ENCODE measurements around the gene RAB11A.

Gene RAB11A

DNA sequence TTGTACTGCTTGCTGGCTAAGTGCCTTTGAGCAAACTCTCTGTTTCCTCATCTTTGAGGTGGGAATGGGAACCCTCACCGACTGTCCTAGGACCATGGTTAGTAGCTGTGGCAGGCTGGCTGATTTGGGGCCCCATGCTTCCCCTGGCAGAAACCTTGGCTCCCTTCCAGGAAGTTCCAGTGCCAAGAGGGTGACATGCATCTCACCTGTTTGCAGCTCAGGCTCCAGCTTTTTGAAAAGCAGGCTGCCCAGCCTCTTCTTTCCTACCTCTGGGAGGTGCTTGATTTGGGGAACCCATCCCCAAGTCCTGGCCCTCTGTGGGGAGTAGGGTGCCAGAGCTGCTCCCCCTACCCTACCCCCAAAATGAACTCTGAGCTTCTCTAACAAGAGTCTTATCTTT is 50.8 kb downstream of the RAB11A start:
- no peak for TF ChIP-seq CREB1 (IDR thresholded peaks at IDR 0.05; ENCODE audit: low read depth)
- no peak for TF ChIP-seq CEBPB (IDR thresholded peaks at IDR 0.05)
- TF ChIP-seq EGR1 (IDR thresholded peaks at IDR 0.05) = no peak
- no peak for TF ChIP-seq NFIC (IDR thresholded peaks at IDR 0.05)
- TF ChIP-seq RAD21 (IDR thresholded peaks at IDR 0.05; ENCODE audit: low read depth) = no peak
- TF ChIP-seq TEAD4 (IDR thresholded peaks at IDR 0.05) = no peak
- TF ChIP-seq TCF12 (IDR thresholded peaks at IDR 0.05; ENCODE audit: low read depth) = no peak
- TF ChIP-seq, protein P1, sequence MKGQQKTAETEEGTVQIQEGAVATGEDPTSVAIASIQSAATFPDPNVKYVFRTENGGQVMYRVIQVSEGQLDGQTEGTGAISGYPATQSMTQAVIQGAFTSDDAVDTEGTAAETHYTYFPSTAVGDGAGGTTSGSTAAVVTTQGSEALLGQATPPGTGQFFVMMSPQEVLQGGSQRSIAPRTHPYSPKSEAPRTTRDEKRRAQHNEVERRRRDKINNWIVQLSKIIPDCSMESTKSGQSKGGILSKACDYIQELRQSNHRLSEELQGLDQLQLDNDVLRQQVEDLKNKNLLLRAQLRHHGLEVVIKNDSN (IDR thresholded peaks at IDR 0.05) = no peak
- TF ChIP-seq TAF1 (IDR thresholded peaks at IDR 0.05; ENCODE audit: low read depth) = no peak
- no peak for TF ChIP-seq FOXM1 (IDR thresholded peaks at IDR 0.05; ENCODE audit: borderline replicate concordance, low read depth)
- TF ChIP-seq, protein P2, sequence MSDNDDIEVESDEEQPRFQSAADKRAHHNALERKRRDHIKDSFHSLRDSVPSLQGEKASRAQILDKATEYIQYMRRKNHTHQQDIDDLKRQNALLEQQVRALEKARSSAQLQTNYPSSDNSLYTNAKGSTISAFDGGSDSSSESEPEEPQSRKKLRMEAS (IDR thresholded peaks at IDR 0.05) = no peak
- TF ChIP-seq YY1 (IDR thresholded peaks at IDR 0.05; ENCODE audit: low read depth) = no peak
- TF ChIP-seq EP300 (IDR thresholded peaks at IDR 0.05; ENCODE audit: borderline replicate concordance) = no peak
- TF ChIP-seq ZBTB7A (IDR thresholded peaks at IDR 0.05; ENCODE audit: low read depth) = no peak
- TF ChIP-seq, protein P3, sequence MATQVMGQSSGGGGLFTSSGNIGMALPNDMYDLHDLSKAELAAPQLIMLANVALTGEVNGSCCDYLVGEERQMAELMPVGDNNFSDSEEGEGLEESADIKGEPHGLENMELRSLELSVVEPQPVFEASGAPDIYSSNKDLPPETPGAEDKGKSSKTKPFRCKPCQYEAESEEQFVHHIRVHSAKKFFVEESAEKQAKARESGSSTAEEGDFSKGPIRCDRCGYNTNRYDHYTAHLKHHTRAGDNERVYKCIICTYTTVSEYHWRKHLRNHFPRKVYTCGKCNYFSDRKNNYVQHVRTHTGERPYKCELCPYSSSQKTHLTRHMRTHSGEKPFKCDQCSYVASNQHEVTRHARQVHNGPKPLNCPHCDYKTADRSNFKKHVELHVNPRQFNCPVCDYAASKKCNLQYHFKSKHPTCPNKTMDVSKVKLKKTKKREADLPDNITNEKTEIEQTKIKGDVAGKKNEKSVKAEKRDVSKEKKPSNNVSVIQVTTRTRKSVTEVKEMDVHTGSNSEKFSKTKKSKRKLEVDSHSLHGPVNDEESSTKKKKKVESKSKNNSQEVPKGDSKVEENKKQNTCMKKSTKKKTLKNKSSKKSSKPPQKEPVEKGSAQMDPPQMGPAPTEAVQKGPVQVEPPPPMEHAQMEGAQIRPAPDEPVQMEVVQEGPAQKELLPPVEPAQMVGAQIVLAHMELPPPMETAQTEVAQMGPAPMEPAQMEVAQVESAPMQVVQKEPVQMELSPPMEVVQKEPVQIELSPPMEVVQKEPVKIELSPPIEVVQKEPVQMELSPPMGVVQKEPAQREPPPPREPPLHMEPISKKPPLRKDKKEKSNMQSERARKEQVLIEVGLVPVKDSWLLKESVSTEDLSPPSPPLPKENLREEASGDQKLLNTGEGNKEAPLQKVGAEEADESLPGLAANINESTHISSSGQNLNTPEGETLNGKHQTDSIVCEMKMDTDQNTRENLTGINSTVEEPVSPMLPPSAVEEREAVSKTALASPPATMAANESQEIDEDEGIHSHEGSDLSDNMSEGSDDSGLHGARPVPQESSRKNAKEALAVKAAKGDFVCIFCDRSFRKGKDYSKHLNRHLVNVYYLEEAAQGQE (IDR thresholded peaks at IDR 0.05; ENCODE audit: low read depth) = no peak

DNA sequence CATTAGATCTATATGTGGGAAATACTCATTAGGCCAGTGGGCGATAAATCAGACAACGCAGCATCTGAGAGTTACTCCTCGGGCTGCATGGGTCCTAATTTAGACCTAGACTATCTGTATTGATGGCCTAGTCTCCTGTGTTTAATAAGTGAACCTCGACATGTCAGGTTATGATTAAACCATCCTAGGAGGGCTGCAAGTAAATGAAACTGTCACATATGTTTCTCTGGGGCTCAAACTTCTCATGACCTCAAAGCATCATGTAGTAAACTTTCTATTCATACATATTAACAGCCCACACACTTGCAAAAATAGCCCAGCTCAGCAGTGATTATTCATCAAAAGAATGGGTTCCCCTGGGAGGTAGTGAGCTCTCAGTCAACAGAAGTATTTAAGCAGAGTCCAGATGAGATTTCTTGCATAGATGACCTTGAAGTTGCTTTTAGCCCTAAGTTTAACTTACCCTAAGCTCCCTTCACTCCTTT is 51.6 kb downstream of the RAB11A start:
- no peak for TF ChIP-seq NFIC (IDR thresholded peaks at IDR 0.05)
- TF ChIP-seq CEBPB (IDR thresholded peaks at IDR 0.05) = no peak
- no peak for TF ChIP-seq EGR1 (IDR thresholded peaks at IDR 0.05)
- TF ChIP-seq, protein P2 (IDR thresholded peaks at IDR 0.05) = no peak
- TF ChIP-seq, protein P3 (IDR thresholded peaks at IDR 0.05; ENCODE audit: low read depth) = no peak
- no peak for TF ChIP-seq EP300 (IDR thresholded peaks at IDR 0.05; ENCODE audit: borderline replicate concordance)
- no peak for TF ChIP-seq YY1 (IDR thresholded peaks at IDR 0.05; ENCODE audit: low read depth)
- TF ChIP-seq TEAD4 (IDR thresholded peaks at IDR 0.05) = no peak
- TF ChIP-seq, protein P1 (IDR thresholded peaks at IDR 0.05) = no peak
- no peak for TF ChIP-seq TCF12 (IDR thresholded peaks at IDR 0.05; ENCODE audit: low read depth)
- no peak for TF ChIP-seq ZBTB7A (IDR thresholded peaks at IDR 0.05; ENCODE audit: low read depth)
- TF ChIP-seq CREB1 (IDR thresholded peaks at IDR 0.05; ENCODE audit: low read depth) = no peak

DNA sequence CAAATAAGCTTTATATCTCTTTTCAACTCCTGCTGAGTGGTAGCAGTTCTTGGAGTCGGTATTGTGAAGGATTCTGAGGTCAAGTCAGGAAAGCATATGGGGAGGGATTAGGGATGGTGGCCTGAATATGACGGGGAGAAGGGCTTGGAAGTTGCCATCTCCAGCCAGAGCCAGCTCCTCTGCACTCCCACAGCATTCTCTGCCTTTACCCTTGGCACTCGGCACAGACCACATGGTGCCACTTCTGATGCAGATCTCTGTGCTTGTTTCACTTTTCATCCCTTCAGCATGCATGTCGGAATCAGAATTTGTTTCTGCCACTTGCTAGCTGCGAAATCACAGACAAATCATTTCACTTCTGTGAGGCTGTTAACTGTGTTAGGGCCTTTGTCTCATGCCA is 52.5 kb downstream of the RAB11A start:
- no peak for TF ChIP-seq EGR1 (IDR thresholded peaks at IDR 0.05)
- TF ChIP-seq, protein P2 (IDR thresholded peaks at IDR 0.05) = no peak
- TF ChIP-seq NFIC (IDR thresholded peaks at IDR 0.05) = no peak
- TF ChIP-seq, protein P3 (IDR thresholded peaks at IDR 0.05; ENCODE audit: low read depth) = no peak
- TF ChIP-seq, protein P1 (IDR thresholded peaks at IDR 0.05) = no peak
- TF ChIP-seq TCF12 (IDR thresholded peaks at IDR 0.05; ENCODE audit: low read depth) = no peak
- TF ChIP-seq TAF1 (IDR thresholded peaks at IDR 0.05; ENCODE audit: low read depth) = no peak
- no peak for TF ChIP-seq FOXM1 (IDR thresholded peaks at IDR 0.05; ENCODE audit: borderline replicate concordance, low read depth)
- TF ChIP-seq RAD21 (IDR thresholded peaks at IDR 0.05; ENCODE audit: low read depth) = no peak
- TF ChIP-seq TEAD4 (IDR thresholded peaks at IDR 0.05) = no peak
- no peak for TF ChIP-seq ZBTB7A (IDR thresholded peaks at IDR 0.05; ENCODE audit: low read depth)
- no peak for TF ChIP-seq CREB1 (IDR thresholded peaks at IDR 0.05; ENCODE audit: low read depth)
- no peak for TF ChIP-seq YY1 (IDR thresholded peaks at IDR 0.05; ENCODE audit: low read depth)

DNA sequence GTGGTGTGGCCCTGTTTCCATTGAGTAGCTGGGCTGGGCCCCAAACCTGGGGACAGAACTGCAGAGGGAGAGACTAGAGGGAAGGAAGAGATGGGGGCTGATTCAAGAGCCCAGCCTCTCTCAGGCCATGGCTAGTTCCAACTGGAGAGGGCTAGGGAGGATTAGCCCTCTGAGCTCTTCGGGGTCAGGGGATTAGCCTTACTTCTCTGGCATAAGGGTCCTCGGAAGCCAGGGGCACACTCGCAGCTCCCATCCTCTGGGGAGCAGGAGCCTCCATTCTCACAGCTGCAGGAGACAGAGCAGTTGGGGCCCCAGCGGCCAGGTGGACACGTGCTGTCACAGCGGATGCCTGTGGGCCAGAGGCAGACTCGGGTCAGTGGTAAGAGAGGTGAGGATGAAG is 53.3 kb downstream of the RAB11A start:
- TF ChIP-seq ZBTB7A (IDR thresholded peaks at IDR 0.05; ENCODE audit: low read depth) (no peak), NFIC (IDR thresholded peaks at IDR 0.05) (no peak), TCF12 (IDR thresholded peaks at IDR 0.05; ENCODE audit: low read depth) (no peak), TAF1 (IDR thresholded peaks at IDR 0.05; ENCODE audit: low read depth) (no peak), EP300 (IDR thresholded peaks at IDR 0.05; ENCODE audit: borderline replicate concordance) (no peak), YY1 (IDR thresholded peaks at IDR 0.05; ENCODE audit: low read depth) (no peak), EGR1 (IDR thresholded peaks at IDR 0.05) (no peak), CREB1 (IDR thresholded peaks at IDR 0.05; ENCODE audit: low read depth) (no peak)
- TF ChIP-seq, protein P3 (IDR thresholded peaks at IDR 0.05; ENCODE audit: low read depth) = no peak
